ENCODE measurements around the gene NDFIP2.

The NDFIP2 gene

GRCh38 chr13:79462895-79463294 lies 18.1 kb upstream of the NDFIP2 start:
- DNase-seq: no peak

GRCh38 chr13:79463604-79464003 lies 17.4 kb upstream of the NDFIP2 start:
- DNase-seq: no peak

GRCh38 chr13:79466872-79467271 lies 14.1 kb upstream of the NDFIP2 start:
- no peak for DNase-seq

- DNase-seq: no peak
These were observed 12.6 kb upstream of the NDFIP2 start for GRCh38 chr13:79468402-79468801.

- DNase-seq: no peak
These were observed 12.1 kb upstream of the NDFIP2 start for GRCh38 chr13:79468819-79469218.

GRCh38 chr13:79469608-79470007 lies 11.3 kb upstream of the NDFIP2 start:
- DNase-seq: no peak

GRCh38 chr13:79470666-79471065 lies 10.3 kb upstream of the NDFIP2 start:
- DNase-seq: no peak

GRCh38 chr13:79475569-79475968 lies 5.4 kb upstream of the NDFIP2 start:
- no peak for DNase-seq

- DNase-seq: no peak
These were observed 3.0 kb upstream of the NDFIP2 start for GRCh38 chr13:79477968-79478367.

- no peak for DNase-seq
These were observed 1.1 kb upstream of the NDFIP2 start for GRCh38 chr13:79479882-79480281.

GRCh38 chr13:79481685-79482052 lies 714 bp downstream of the NDFIP2 start:
- no peak for DNase-seq

- no peak for DNase-seq
These were observed 1.5 kb downstream of the NDFIP2 start for GRCh38 chr13:79482281-79482970.

- no peak for DNase-seq
These were observed 2.2 kb downstream of the NDFIP2 start for GRCh38 chr13:79483086-79483706.

GRCh38 chr13:79485014-79485811 lies 4.3 kb downstream of the NDFIP2 start:
- no peak for DNase-seq

GRCh38 chr13:79486433-79487188 lies 5.7 kb downstream of the NDFIP2 start:
- no peak for DNase-seq

GRCh38 chr13:79490326-79490725 lies 9.4 kb downstream of the NDFIP2 start:
- no peak for DNase-seq

GRCh38 chr13:79490824-79491223 lies 9.9 kb downstream of the NDFIP2 start:
- DNase-seq: no peak

- DNase-seq: no peak
These were observed 10.8 kb downstream of the NDFIP2 start for GRCh38 chr13:79491715-79492114.

GRCh38 chr13:79492313-79492798 lies 11.4 kb downstream of the NDFIP2 start:
- DNase-seq: no peak

GRCh38 chr13:79492918-79493594 lies 12.1 kb downstream of the NDFIP2 start:
- no peak for DNase-seq

GRCh38 chr13:79496188-79496587 lies 15.2 kb downstream of the NDFIP2 start:
- DNase-seq: no peak

- DNase-seq: no peak
These were observed 16.1 kb downstream of the NDFIP2 start for GRCh38 chr13:79497064-79497463.

GRCh38 chr13:79497852-79498251 lies 16.9 kb downstream of the NDFIP2 start:
- DNase-seq: no peak
